ENCODE data around the gene B4GALT5.
"Not testable (repeated sequence)": the region's sequence is repeated elsewhere in the genome, so short reads cannot be mapped to it uniquely, and the experiment has no call there.

The B4GALT5 gene

GRCh38 chr20:49656304-49656703 lies 57.4 kb downstream of the B4GALT5 start:
- DNase-seq: peak; percentile 30

GRCh38 chr20:49653925-49654434 lies 59.7 kb downstream of the B4GALT5 start:
- DNase-seq: no peak

GRCh38 chr20:49649672-49650071 lies 64.0 kb downstream of the B4GALT5 start:
- no peak for DNase-seq

GRCh38 chr20:49647550-49647949 lies 66.1 kb downstream of the B4GALT5 start:
- no peak for DNase-seq

- DNase-seq: no peak
Measured at GRCh38 chr20:49646528-49646927, 67.2 kb downstream of the B4GALT5 start.

- no peak for DNase-seq
Measured at GRCh38 chr20:49646126-49646525, 67.6 kb downstream of the B4GALT5 start.

- DNase-seq: no peak
Measured at GRCh38 chr20:49644980-49645565, 68.6 kb downstream of the B4GALT5 start.

- peak; percentile 46 for DNase-seq
Measured at GRCh38 chr20:49642816-49643215, 70.9 kb downstream of the B4GALT5 start.

- DNase-seq: peak; percentile 77
Measured at GRCh38 chr20:49641683-49642656, 71.7 kb downstream of the B4GALT5 start.

GRCh38 chr20:49637046-49637637 lies 76.5 kb downstream of the B4GALT5 start:
- DNase-seq: no peak

- DNase-seq: peak; percentile 95
Measured at GRCh38 chr20:49636447-49636846, 77.2 kb downstream of the B4GALT5 start.

GRCh38 chr20:49635866-49636265 lies 77.8 kb downstream of the B4GALT5 start:
- DNase-seq: no peak

GRCh38 chr20:49635166-49635565 lies 78.5 kb downstream of the B4GALT5 start:
- no peak for DNase-seq

- DNase-seq: no peak
Measured at GRCh38 chr20:49634116-49634515, 79.6 kb downstream of the B4GALT5 start.

- no peak for DNase-seq
Measured at GRCh38 chr20:49633643-49634042, 80.0 kb downstream of the B4GALT5 start.

- DNase-seq: no peak
Measured at GRCh38 chr20:49633023-49633422, 80.7 kb downstream of the B4GALT5 start.

- no peak for DNase-seq
Measured at GRCh38 chr20:49631856-49632418, 81.7 kb downstream of the B4GALT5 start.

- no peak for DNase-seq
Measured at GRCh38 chr20:49631061-49631716, 82.5 kb downstream of the B4GALT5 start.

- DNase-seq: no peak
Measured at GRCh38 chr20:49630396-49630951, 83.2 kb downstream of the B4GALT5 start.

GRCh38 chr20:49629606-49630005 lies 84.1 kb downstream of the B4GALT5 start:
- DNase-seq: no peak

- DNase-seq: not testable (repeated sequence)
Measured at GRCh38 chr20:49628280-49628679, 85.4 kb downstream of the B4GALT5 start.

GRCh38 chr20:49627329-49627761 lies 86.3 kb downstream of the B4GALT5 start:
- no peak for DNase-seq

Measured in NCI-H1105 treated with DMSO at 0.1 percent for 48 hours (cell line).